H9 (cell line): ENCODE data around the gene CDH18. TPM values are rescaled to one million over a fixed set of nuclear protein-coding genes. Genes with fewer than 3 reads are reported as not detected.

Experiments used
- DNase-seq: peaks from one replicate; pipeline ENCODE4 v3.0.0-alpha.2; 2017
- H2AFZ ChIP-seq: one replicate; pipeline ENCODE4 v1.6.1; 2013; ENCODE audit warnings: mild to moderate bottlenecking, low read length, control low read depth, moderate library complexity
- H2AK5ac ChIP-seq: 2 replicates; pipeline ENCODE4 v1.6.1; 2013; ENCODE audit warnings: low read length, control low read depth, mixed read lengths; ENCODE audit not compliant: insufficient read length
- H2BK120ac ChIP-seq: one replicate; pipeline ENCODE4 v1.6.1; 2013; ENCODE audit warnings: low read depth, mild to moderate bottlenecking, low read length, control low read depth, inconsistent platforms; ENCODE audit not compliant: poor library complexity, severe bottlenecking
- H2BK12ac ChIP-seq: 2 replicates; pipeline ENCODE4 v1.6.1; 2013; ENCODE audit warnings: low read length, control low read depth, mixed read lengths, low read depth; ENCODE audit not compliant: insufficient read length
- H2BK15ac ChIP-seq: 2 replicates; pipeline ENCODE4 v1.6.1; 2013; ENCODE audit warnings: low read depth, low read length, control low read depth
- H2BK20ac ChIP-seq: one replicate; pipeline ENCODE4 v1.6.1; 2013; ENCODE audit warnings: low read depth, mild to moderate bottlenecking, low read length, control low read depth, inconsistent platforms; ENCODE audit not compliant: poor library complexity, severe bottlenecking
- H2BK5ac ChIP-seq: 2 replicates; pipeline ENCODE4 v1.6.1; 2013; ENCODE audit warnings: low read length, control low read depth, mixed read lengths; ENCODE audit not compliant: insufficient read length
- H3K14ac ChIP-seq: 2 replicates; pipeline ENCODE4 v1.6.1; 2013; ENCODE audit warnings: low read length, control low read depth; ENCODE audit not compliant: insufficient read depth
- H3K18ac ChIP-seq: 2 replicates; pipeline ENCODE4 v1.6.1; 2013; ENCODE audit warnings: low read depth, mild to moderate bottlenecking, mixed read lengths, low read length, control low read depth; ENCODE audit not compliant: insufficient read length
- H3K23ac ChIP-seq: 2 replicates; pipeline ENCODE4 v1.6.1; 2013; ENCODE audit warnings: low read length, control low read depth, mixed read lengths, low read depth; ENCODE audit not compliant: insufficient read length
- H3K23me2 ChIP-seq: 2 replicates; pipeline ENCODE4 v1.6.1; 2013; ENCODE audit warnings: low read depth, mild to moderate bottlenecking, mixed read lengths, low read length, control low read depth; ENCODE audit not compliant: insufficient read length, poor library complexity, severe bottlenecking
- H3K27ac ChIP-seq: 2 replicates; pipeline ENCODE4 v1.5.1; 2013; ENCODE audit warnings: low read length, control low read depth, mixed read lengths, low read depth; ENCODE audit not compliant: insufficient read length
- H3K27me3 ChIP-seq: 2 replicates; pipeline ENCODE4 v1.6.1; 2013; ENCODE audit warnings: low read length, control low read depth, inconsistent platforms; ENCODE audit not compliant: insufficient read depth
- H3K4ac ChIP-seq: 2 replicates; pipeline ENCODE4 v1.6.1; 2013; ENCODE audit warnings: low read depth, mild to moderate bottlenecking, control low read depth, inconsistent platforms, low read length, moderate library complexity
- H3K4me1 ChIP-seq: 2 replicates; pipeline ENCODE4 v1.6.1; 2013; ENCODE audit warnings: low read length, control low read depth, inconsistent platforms; ENCODE audit not compliant: insufficient read depth
- H3K4me2 ChIP-seq: 2 replicates; pipeline ENCODE4 v1.6.1; 2013; ENCODE audit warnings: low read length, control low read depth, mixed read lengths; ENCODE audit not compliant: insufficient read length, insufficient read depth
- H3K56ac ChIP-seq: 2 replicates; pipeline ENCODE4 v1.6.1; 2013; ENCODE audit warnings: low read depth, mild to moderate bottlenecking, mixed read lengths, low read length, control low read depth; ENCODE audit not compliant: insufficient read length
- H3K79me1 ChIP-seq: 2 replicates; pipeline ENCODE4 v1.6.1; 2013; ENCODE audit warnings: low read depth, mild to moderate bottlenecking, moderate library complexity, low read length, control low read depth, inconsistent platforms; ENCODE audit not compliant: insufficient read depth, poor library complexity, severe bottlenecking
- H3K79me2 ChIP-seq: 2 replicates; pipeline ENCODE4 v1.6.1; 2013; ENCODE audit warnings: low read length, control low read depth, inconsistent platforms; ENCODE audit not compliant: insufficient read depth
- H3K9ac ChIP-seq: 2 replicates; pipeline ENCODE4 v1.6.1; 2013; ENCODE audit warnings: low read length, control low read depth, mixed read lengths; ENCODE audit not compliant: insufficient read length; ENCODE audit errors: extremely low read depth
- H3K9me3 ChIP-seq: one replicate; pipeline ENCODE4 v1.6.1; 2013; ENCODE audit warnings: low read depth, low read length, inconsistent platforms; ENCODE audit not compliant: control insufficient read depth
- H3T11ph ChIP-seq: one replicate; pipeline ENCODE4 v1.6.1; 2013; ENCODE audit warnings: mild to moderate bottlenecking, low read length, control low read depth, inconsistent platforms
- H4K20me1 ChIP-seq: one replicate; pipeline ENCODE4 v1.6.1; 2013; ENCODE audit not compliant: control insufficient read depth, insufficient read length, insufficient read depth
- H4K5ac ChIP-seq: 2 replicates; pipeline ENCODE4 v1.6.1; 2013; ENCODE audit warnings: low read depth, mild to moderate bottlenecking, mixed read lengths, low read length, control low read depth; ENCODE audit not compliant: insufficient read length
- H4K8ac ChIP-seq: replicated peaks from 2 replicates; pipeline ENCODE4 v1.6.1; 2013; ENCODE audit warnings: low read length, control low read depth, mixed read lengths, low read depth; ENCODE audit not compliant: insufficient read length
- H4K91ac ChIP-seq: 2 replicates; pipeline ENCODE4 v1.6.1; 2013; ENCODE audit warnings: low read depth, mild to moderate bottlenecking, moderate library complexity, mixed read lengths, low read length, control low read depth; ENCODE audit not compliant: insufficient read length
- H3K27ac Mint-ChIP-seq, 3 experiments: 2 replicates in 2 of 3; 3 replicates in 1 of 3; pipeline ENCODE4 v1.8.0; 2020 to 2021; ENCODE audit warnings: mixed read lengths in 3 of 3, mild to moderate bottlenecking in 1 of 3, moderate library complexity in 1 of 3
- H3K27me3 Mint-ChIP-seq: 2 replicates; pipeline ENCODE4 v1.8.0; 2021; ENCODE audit warnings: low read depth, mild to moderate bottlenecking, moderate library complexity, mixed read lengths
- H3K36me3 Mint-ChIP-seq, 3 experiments: 2 replicates in 2 of 3; 3 replicates in 1 of 3; pipeline ENCODE4 v1.8.0; 2020 to 2021; ENCODE audit warnings: low read depth in 3 of 3, mixed read lengths in 3 of 3; ENCODE audit not compliant: insufficient read depth in 1 of 3
- H3K4me1 Mint-ChIP-seq, 2 experiments: 2 replicates each; pipeline ENCODE4 v1.8.0; 2020; ENCODE audit warnings: mixed read lengths in 2 of 2
- H3K4me3 Mint-ChIP-seq, 2 experiments: 2 replicates in 1 of 2; 3 replicates in 1 of 2; pipeline ENCODE4 v1.8.0; 2020 to 2021; ENCODE audit warnings: mild to moderate bottlenecking in 2 of 2, mixed read lengths in 2 of 2, moderate library complexity in 1 of 2
- H3K9me3 Mint-ChIP-seq, 2 experiments: 2 replicates in 1 of 2; 3 replicates in 1 of 2; pipeline ENCODE4 v1.8.0; 2020; ENCODE audit warnings: mild to moderate bottlenecking in 2 of 2, mixed read lengths in 2 of 2, moderate library complexity in 1 of 2
- CTCF ChIP-seq: fragments of 200-600 bp; sonication (generic); conservative IDR thresholded peaks from 3 replicates; pipeline ENCODE4 v1.8.0; 2021; ENCODE audit warnings: antibody characterized with exemption, mild to moderate bottlenecking
- total RNA-seq: library from RNA; stranded (reverse); gene quantifications from 2 replicates; pipeline ENCODE4 v1.2.1, GENCODE V29; 2021

Gene CDH18
- total RNA-seq, 1 experiment from 2014 or later, result not detected

DNA sequence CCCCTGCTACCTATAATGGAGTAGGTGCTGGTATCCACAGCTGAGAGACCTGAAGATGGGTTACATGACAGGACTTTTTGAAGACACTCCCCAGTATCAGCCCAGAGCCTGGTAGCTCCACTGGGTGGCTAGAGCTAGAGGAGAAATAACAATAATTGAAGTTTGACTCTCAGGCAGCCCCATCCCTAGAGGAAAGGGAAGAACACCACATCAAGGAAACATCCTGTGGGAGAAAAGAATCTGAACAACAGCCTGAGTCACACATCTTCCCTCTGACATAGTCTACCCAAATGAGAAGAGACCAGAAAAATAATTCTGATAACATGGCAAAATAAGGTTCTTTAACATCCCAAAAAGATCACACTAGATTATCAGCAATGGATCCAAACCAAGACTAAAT lies 432.1 kb downstream of the CDH18 start:
- no peak overlapping the region for H2BK120ac ChIP-seq
- Mint-ChIP-seq H3K27ac (no peak overlapping the region), H3K36me3 (no peaks in the 10 kb centered on the region; a peak in 1 of 7 replicates), H3K4me3 (no peak overlapping the region), H3K4me1 (no peaks in the 10 kb centered on the region), H3K27me3 (no peaks in the 10 kb centered on the region), H3K9me3 (peaks cover 0 to 2% of the 10 kb centered on the region in 2 experiments; a peak in 1 of 5 replicates)
- no peak for TF ChIP-seq CTCF
- H4K8ac ChIP-seq, result no peak overlapping the region
- no peak overlapping the region for H4K91ac ChIP-seq
- H2BK20ac ChIP-seq, result no peak overlapping the region
- no peaks in the 10 kb centered on the region for H3K9me3 ChIP-seq
- H3K27ac ChIP-seq, result no peak overlapping the region
- H4K5ac ChIP-seq, result no peak overlapping the region
- H3K23ac ChIP-seq, result no peak overlapping the region
- no peak overlapping the region for H3K4me2 ChIP-seq
- H2BK12ac ChIP-seq, result no peak overlapping the region
- H2BK5ac ChIP-seq, result no peak overlapping the region
- H2BK15ac ChIP-seq, result no peak overlapping the region
- no peaks in the 10 kb centered on the region for H4K20me1 ChIP-seq
- H2AK5ac ChIP-seq, result no peak overlapping the region
- no peak overlapping the region for H3K14ac ChIP-seq
- no peak overlapping the region for H3K9ac ChIP-seq
- H3K27me3 ChIP-seq, result no peaks in the 10 kb centered on the region
- H2AFZ ChIP-seq, result no peak overlapping the region
- DNase-seq, result no peak
- no peak overlapping the region for H3K18ac ChIP-seq
- no peaks in the 10 kb centered on the region for H3K4me1 ChIP-seq
- no peaks in the 10 kb centered on the region for H3K79me2 ChIP-seq
- H3T11ph ChIP-seq, result no peak overlapping the region
- no peak overlapping the region for H3K56ac ChIP-seq
- no peaks in the 10 kb centered on the region for H3K79me1 ChIP-seq
- H3K23me2 ChIP-seq, result no peaks in the 10 kb centered on the region
- no peak overlapping the region for H3K4ac ChIP-seq
